NCI-H128 (cell line): ENCODE measurements around the gene SEPSECS.

Experiments
- DNase-seq: peaks from one replicate; lab custom pipeline; 2025; ENCODE audit not compliant: unreplicated experiment; lab: John Stamatoyannopoulos, UW

Gene SEPSECS

DNA sequence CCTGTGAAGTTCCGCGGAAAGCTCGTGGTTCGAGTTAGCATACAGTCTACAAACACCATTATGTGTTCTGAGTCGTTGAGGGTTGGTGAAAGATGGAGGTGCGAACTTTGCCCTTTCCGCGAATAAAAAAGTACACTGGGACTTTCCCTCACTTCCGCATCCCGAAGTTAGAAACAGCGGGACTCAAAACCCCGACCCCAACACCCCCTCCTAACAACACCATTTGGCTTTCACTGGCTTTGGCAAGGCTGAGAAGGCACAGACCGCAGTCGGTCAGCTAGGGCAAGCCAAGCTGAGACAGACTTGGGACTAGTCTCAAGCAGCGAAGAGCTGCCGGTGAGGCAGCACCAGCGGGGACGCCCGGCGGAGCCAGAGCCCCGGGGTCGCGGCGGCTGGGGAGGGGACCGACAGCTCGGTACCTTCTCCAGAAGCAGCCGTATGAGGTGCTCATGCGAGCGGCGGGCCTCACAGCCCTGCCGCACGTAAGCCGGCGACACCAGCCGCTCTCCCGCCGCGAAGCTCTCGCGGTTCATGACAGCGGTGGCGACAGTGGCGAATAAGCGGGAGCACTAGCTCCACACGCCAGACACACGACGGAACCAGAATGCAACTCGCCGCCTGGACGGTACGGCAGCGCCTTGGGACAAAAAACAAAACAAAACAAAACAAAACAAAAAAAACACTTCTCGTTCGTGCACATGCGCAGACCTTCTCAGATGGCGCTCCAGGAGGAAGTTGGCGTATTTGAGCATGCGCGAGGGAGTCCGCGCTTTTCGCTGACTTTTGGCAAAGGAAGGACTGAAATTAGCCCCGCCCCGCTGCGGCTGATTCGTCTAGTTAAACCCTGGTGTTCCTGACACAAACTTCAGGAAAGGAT, at the start of gene SEPSECS:
Gene SEPSECS, minus strand, starts transcription at position 613 of the 877 bp plus-strand sequence. Its CDS starts 80 bp downstream, at position 533.
- DNase-seq: peak; percentile 96

DNA sequence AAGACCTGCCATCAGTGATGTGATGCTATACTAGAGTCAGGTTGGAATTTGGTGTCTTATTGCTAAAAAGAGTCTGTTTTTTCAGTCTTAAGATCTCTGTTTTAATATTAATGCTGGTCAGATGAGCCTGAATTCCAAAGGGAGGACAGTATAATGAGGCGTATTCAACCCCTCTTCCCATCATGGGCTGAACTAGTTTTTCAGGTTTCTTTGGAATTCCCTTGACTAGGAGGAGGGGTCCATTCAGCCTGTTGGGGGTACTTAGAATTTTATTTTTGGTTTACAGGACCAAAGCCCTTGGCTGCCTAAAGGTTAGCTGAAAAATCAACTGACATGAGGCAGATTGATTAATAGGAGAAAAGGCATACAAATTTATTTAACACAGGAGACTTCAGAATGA, 49.5 kb upstream of the SEPSECS start:
- DNase-seq: no peak

- DNase-seq: no peak
These were observed 47.7 kb upstream of the SEPSECS start for GRCh38 chr4:25207997-25208396.

- no peak for DNase-seq
These were observed 38.5 kb upstream of the SEPSECS start for GRCh38 chr4:25198713-25199112.

DNA sequence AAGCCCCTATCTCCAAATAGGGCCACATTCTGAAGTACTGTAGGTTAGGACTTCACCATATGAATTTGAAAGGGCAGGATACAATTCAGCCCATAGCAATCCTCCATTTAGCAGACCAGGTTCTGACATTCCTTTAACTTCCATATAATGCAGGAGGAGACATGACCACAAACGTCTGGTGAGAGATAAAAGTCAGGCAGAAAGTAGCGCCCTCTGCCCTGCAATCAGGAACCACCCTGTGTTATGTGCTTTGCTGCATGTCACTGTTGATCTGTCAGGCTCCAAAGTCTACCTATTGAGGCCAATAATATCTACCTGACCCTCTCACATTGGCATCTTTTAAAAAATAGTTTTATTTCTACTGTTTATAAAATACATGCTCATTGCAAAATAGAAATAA, 30.2 kb upstream of the SEPSECS start:
- DNase-seq: no peak

DNA sequence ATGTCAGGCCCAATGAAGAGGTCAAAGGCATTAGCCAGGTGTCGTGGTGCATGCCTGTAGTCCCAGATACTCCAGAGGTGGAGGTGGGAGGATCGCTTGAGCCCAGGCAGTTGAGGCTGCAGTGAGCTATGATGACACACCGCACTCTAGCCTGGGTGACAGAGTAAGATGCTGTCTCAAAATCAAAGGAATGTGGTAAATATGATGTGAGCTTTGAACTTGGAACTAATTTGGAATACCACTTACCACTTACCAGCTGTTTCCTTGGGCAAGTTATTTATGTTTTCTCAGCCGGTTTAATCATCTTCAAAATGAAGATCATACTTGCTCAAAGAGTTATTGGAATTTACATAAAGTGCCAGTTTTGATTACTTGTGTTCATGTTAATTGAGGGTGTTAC, 23.8 kb upstream of the SEPSECS start:
- DNase-seq: no peak

GRCh38 chr4:25182937-25183336, 22.7 kb upstream of the SEPSECS start:
- no peak for DNase-seq

DNA sequence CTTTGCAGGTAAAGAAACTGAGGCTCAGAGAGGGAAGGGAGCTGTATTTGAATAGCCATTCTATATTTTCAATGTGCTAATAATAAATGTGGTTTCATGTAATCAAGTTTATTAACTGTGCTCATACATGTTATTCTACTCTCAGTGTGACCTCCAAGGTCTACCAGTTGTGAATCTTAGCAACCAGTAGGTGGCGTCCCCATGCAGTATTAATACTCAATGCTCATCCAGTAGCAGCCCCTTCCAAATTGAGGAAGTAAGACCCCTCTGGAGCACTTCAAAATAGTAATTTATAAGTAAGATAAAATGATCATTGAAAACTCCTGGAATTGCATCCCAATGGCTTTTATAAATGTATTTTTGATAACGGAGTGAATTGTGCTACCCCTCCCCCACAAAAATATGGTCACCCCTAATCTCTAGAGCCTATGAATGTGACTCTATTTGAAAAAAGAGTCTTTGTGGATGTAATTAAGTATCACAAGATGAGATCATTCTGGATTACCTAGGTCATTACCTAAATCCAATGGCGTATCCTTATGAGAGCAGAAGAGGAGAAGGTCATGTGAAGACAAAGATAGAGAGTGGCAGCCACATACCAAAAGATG, 20.4 kb upstream of the SEPSECS start:
- DNase-seq: no peak

GRCh38 chr4:25178838-25179261, 18.6 kb upstream of the SEPSECS start:
- DNase-seq: no peak

- no peak for DNase-seq
These were observed 16.9 kb upstream of the SEPSECS start for GRCh38 chr4:25177147-25177546.

DNA sequence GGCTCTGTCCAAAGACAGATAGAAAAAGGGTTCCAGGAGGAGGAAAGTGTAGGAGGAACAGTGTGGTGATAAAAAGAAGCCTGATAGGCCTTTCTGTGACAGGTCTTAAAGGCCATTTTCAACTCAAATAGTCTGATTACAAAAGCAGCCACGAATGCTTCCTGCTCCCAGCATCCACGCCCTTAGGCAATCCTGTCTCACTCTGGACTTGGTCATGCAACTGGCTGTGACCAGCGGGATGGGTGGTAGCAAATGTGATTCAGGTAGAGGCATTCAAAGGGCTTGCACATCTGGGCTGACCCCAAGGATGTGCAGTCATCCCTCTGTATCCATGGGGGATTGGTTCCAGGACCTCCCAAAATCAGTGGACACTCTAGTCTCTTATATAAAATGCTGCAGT, 14.4 kb upstream of the SEPSECS start:
- no peak for DNase-seq

- no peak for DNase-seq
These were observed 13.0 kb upstream of the SEPSECS start for GRCh38 chr4:25172961-25173915.

DNA sequence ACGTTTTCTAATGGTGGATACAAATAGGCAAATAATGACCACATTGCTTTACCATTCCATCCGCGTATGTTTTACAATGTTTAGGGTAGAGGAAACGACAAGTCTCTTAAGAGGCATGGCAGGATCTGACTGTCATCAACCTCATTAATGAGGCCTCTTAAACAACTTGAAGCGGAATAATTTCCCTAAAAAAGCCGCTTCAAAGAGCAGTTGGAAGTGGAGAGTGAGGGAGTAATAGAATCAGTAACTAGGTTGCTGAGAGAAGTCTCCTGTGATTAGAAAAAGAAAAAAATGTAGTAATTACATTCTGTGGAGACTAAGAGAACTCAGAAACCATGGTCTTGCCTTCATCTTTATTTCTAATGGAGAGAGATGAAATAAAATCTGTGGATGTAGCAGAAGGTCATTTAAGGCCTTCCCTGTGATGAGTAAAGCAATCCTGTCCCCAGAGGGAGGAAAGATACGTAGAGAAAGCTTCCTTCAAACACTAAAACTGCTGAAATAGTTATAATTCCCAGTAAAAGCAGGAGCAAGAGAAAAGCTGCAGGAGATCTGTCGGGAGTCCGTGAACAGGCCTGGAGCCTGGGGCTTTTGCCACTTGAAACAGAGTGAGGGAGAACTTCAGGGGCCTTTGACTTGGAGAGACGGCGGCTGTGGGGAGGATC, 11.1 kb upstream of the SEPSECS start:
- no peak for DNase-seq

GRCh38 chr4:25169446-25169845, 9.2 kb upstream of the SEPSECS start:
- DNase-seq: no peak

- DNase-seq: no peak
These were observed 5.7 kb upstream of the SEPSECS start for GRCh38 chr4:25165916-25166315.

GRCh38 chr4:25163196-25163595, 2.9 kb upstream of the SEPSECS start:
- DNase-seq: no peak

DNA sequence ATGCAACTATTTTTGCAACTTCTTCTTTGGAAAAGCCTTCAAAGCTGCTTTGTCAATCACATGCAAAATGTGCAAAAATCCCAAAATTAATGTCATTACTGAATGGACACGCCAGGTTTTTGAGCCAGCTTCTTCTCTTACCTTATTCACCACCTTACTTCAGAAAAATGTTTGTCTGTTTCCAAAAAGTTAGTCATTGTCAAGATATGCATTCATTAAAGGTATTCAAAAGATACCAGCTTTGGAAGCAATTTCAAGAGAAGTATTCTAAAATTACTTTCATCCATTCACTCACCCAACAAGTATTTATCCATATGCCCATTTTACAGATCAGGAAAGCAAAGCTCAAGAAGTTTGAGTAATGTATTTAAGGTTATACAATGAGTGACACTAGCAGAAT, 2.3 kb upstream of the SEPSECS start:
- no peak for DNase-seq

DNA sequence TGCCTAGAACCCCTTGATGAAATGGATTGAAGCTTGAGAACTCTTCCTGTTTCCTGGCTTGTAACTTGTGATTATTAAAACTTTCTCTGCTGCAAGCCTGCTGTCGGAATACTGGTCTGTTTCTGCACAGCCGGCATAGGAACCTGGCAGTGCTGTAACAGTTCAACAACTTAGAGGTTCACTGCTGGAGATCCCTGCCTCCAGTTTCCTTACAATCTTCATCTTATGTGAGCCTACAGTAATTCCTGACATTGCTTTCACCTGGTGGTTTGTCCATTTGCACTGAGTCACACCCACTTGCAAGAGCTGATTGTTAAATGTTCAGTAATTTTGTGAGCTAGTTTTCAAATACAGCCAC, 1.3 kb upstream of the SEPSECS start:
- DNase-seq: no peak

GRCh38 chr4:25160714-25161592, 704 bp upstream of the SEPSECS start:
- DNase-seq: no peak

GRCh38 chr4:25158817-25159216, 1.4 kb downstream of the SEPSECS start:
- DNase-seq: peak; percentile 44
